Chondrocyte (in vitro differentiated cells): ENCODE data around the gene PGLYRP2. TPM values are rescaled to one million over a fixed set of nuclear protein-coding genes. Genes with fewer than 3 reads are reported as not detected.

Source experiments
- DNase-seq: peaks from one replicate; pipeline ENCODE4 v3.0.0; 2021; ENCODE audit warnings: mixed read lengths, low spot score
- H3K27ac Mint-ChIP-seq: one replicate; pipeline ENCODE4 v1.8.0; 2021; ENCODE audit warnings: mild to moderate bottlenecking, moderate library complexity, mixed read lengths; ENCODE audit not compliant: unreplicated experiment
- H3K27me3 Mint-ChIP-seq: 2 replicates; pipeline ENCODE4 v1.8.0; 2021; ENCODE audit warnings: low read depth, mixed read lengths
- H3K36me3 Mint-ChIP-seq: 2 replicates; pipeline ENCODE4 v1.8.0; 2021; ENCODE audit warnings: low read depth, mixed read lengths
- H3K4me1 Mint-ChIP-seq: 2 replicates; pipeline ENCODE4 v1.8.0; 2021; ENCODE audit warnings: low read depth, mild to moderate bottlenecking, mixed read lengths
- H3K4me3 Mint-ChIP-seq: one replicate; pipeline ENCODE4 v1.8.0; 2021; ENCODE audit warnings: mild to moderate bottlenecking, moderate library complexity, mixed read lengths; ENCODE audit not compliant: unreplicated experiment
- H3K9me3 Mint-ChIP-seq: 2 replicates; pipeline ENCODE4 v1.8.0; 2021; ENCODE audit warnings: low read depth, mixed read lengths
- total RNA-seq: library from RNA; stranded (reverse); gene quantifications from 3 replicates; pipeline ENCODE4 v1.2.1, GENCODE V29; 2021
- TF ChIP-seq, protein P1 (sequence below): fragments of 200-600 bp; sonication (generic); IDR thresholded peaks from 2 replicates; pipeline ENCODE4 v1.5.0; 2021; ENCODE audit warnings: antibody characterized with exemption, mild to moderate bottlenecking, moderate library complexity

PGLYRP2 gene
- total RNA-seq, 1 donor from 2014 or later, result not detected

DNA sequence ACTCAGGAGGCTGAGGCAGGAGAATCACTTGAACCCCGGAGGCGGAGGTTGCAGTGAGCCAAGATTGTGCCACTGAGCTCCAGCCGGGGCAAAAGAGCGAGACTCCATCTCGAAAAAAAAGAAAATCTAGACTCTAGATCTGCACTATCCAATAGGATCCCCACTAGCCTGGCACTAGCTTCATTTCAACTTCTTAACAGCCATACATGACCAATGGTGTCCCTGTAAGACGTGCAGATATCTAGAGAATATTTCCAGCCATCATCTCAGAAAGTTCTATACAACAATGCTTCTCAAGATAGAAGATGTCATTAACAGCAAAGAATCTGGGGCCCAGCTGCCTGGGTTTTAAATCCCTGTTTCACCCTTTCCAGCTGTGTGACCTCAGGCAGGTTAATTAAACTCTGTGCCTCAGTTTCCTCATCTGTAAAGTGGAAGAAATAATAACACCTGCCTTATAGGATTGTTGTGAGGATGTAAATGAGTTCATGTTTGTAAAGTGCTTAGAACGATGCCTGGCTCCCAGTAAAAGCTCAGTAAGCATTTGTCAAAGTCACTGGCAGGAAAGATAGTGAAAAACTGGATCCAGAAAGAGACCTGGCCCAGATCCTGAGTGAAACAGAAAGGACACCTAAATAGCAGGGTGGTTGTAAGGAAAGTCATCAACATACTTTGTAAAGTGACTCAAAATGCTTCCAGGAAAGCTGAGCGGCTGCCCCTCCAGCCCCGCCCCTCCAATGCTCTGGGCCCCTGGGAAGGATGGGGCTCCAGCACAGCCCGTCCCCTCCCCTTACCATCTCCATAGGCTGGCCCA is 43.1 kb downstream of the PGLYRP2 start:
- Mint-ChIP-seq H3K27me3 (no peaks in the 10 kb centered on the region), H3K36me3 (peaks cover 2% of the 10 kb centered on the region), H3K9me3 (no peaks in the 10 kb centered on the region), H3K27ac (no peak overlapping the region), H3K4me3 (no peak overlapping the region), H3K4me1 (peaks cover 16% of the 10 kb centered on the region)
- DNase-seq, result no peak
- TF ChIP-seq, protein P1, sequence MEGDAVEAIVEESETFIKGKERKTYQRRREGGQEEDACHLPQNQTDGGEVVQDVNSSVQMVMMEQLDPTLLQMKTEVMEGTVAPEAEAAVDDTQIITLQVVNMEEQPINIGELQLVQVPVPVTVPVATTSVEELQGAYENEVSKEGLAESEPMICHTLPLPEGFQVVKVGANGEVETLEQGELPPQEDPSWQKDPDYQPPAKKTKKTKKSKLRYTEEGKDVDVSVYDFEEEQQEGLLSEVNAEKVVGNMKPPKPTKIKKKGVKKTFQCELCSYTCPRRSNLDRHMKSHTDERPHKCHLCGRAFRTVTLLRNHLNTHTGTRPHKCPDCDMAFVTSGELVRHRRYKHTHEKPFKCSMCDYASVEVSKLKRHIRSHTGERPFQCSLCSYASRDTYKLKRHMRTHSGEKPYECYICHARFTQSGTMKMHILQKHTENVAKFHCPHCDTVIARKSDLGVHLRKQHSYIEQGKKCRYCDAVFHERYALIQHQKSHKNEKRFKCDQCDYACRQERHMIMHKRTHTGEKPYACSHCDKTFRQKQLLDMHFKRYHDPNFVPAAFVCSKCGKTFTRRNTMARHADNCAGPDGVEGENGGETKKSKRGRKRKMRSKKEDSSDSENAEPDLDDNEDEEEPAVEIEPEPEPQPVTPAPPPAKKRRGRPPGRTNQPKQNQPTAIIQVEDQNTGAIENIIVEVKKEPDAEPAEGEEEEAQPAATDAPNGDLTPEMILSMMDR, result no peak

GRCh38 chr19:15433519-15434069 is 45.7 kb downstream of the PGLYRP2 start:
- Mint-ChIP-seq H3K27ac (peak overlapping the region; percentile 96), H3K9me3 (no peaks in the 10 kb centered on the region), H3K36me3 (peaks cover 4% of the 10 kb centered on the region), H3K27me3 (no peaks in the 10 kb centered on the region), H3K4me1 (peaks cover 28% of the 10 kb centered on the region), H3K4me3 (peak overlapping the region; percentile 92)
- TF ChIP-seq, protein P1, result no peak
- DNase-seq, result no peak

GRCh38 chr19:15432629-15433518 is 46.4 kb downstream of the PGLYRP2 start:
- H3K27me3 Mint-ChIP-seq, result no peaks in the 10 kb centered on the region
- H3K4me1 Mint-ChIP-seq, result peaks cover 28% of the 10 kb centered on the region
- H3K9me3 Mint-ChIP-seq, result no peaks in the 10 kb centered on the region
- TF ChIP-seq, protein P1, result peak; percentile 11
- DNase-seq, result peak; percentile 98
- H3K27ac Mint-ChIP-seq, result peak overlapping the region; percentile 96
- H3K36me3 Mint-ChIP-seq, result peaks cover 4% of the 10 kb centered on the region
- peak overlapping the region; percentile 92 for H3K4me3 Mint-ChIP-seq

- no peak for DNase-seq
- peaks cover 8% of the 10 kb centered on the region for H3K36me3 Mint-ChIP-seq
- TF ChIP-seq, protein P1, result no peak
- peak overlapping the region; percentile 89 for H3K4me3 Mint-ChIP-seq
- H3K27ac Mint-ChIP-seq, result peak overlapping the region; percentile 88
- peaks cover 28% of the 10 kb centered on the region for H3K4me1 Mint-ChIP-seq
- no peaks in the 10 kb centered on the region for H3K9me3 Mint-ChIP-seq
- no peaks in the 10 kb centered on the region for H3K27me3 Mint-ChIP-seq
These were observed 47.2 kb downstream of the PGLYRP2 start for GRCh38 chr19:15432018-15432494.
